PC-3 (cell line): Measurements from ENCODE around the gene CCR2. TPM values are rescaled to one million over a fixed set of nuclear protein-coding genes. Genes with fewer than 3 reads are reported as not detected.

Source experiments
- ATAC-seq: fragments of 200-7000 bp; cut with Tn5 transposase; 2 replicates; pipeline ENCODE4 v1.9.1; 2020; ENCODE audit warnings: mild to moderate bottlenecking, moderate library complexity
- BruUV-seq: library from RNA; stranded (reverse); fragments of 400-500 nt; replicated peaks from 2 replicates; lab custom pipeline; 2021; lab: Mats Ljungman, UMichigan
- CTCF ChIA-PET: fragments of 300-600 bp; sonication (Branson Sonifier 250); formaldehyde crosslinking; loops from one replicate; lab custom pipeline; 2022; ENCODE audit warnings: antibody characterized with exemption; lab: Charles Lee
- POLR2A ChIA-PET: fragments of 300-600 bp; sonication (Branson Sonifier 250); formaldehyde crosslinking; loops from one replicate; lab custom pipeline; 2022; ENCODE audit warnings: antibody characterized with exemption; ENCODE audit not compliant: unreplicated experiment; lab: Charles Lee
- DNase-seq: peaks from one replicate; pipeline ENCODE4 v3.0.0-alpha.2; 2015
- H2AFZ ChIP-seq: fragments of 300-600 bp; sonication (generic); 2 replicates; pipeline ENCODE4 v1.6.0; 2016; ENCODE audit warnings: antibody characterized with exemption, low read length
- H3F3A ChIP-seq: fragments of 300-600 bp; sonication (generic); one replicate; pipeline ENCODE4 v1.6.0; 2017; ENCODE audit warnings: antibody characterized with exemption, low read length, control low read depth, mild to moderate bottlenecking; ENCODE audit not compliant: unreplicated experiment
- H3K27ac ChIP-seq: fragments of 300-600 bp; sonication (generic); 2 replicates; pipeline ENCODE4 v1.5.1; 2016; ENCODE audit warnings: mild to moderate bottlenecking, low read length
- H3K27me3 ChIP-seq: fragments of 300-600 bp; sonication (generic); 2 replicates; pipeline ENCODE4 v1.6.1; 2016; ENCODE audit warnings: low read length, mixed read lengths
- H3K36me3 ChIP-seq: fragments of 300-600 bp; sonication (generic); 2 replicates; pipeline ENCODE4 v1.6.1; 2016; ENCODE audit warnings: low read depth, mixed run types, low read length, mixed read lengths
- H3K4me1 ChIP-seq: fragments of 300-600 bp; sonication (generic); 2 replicates; pipeline ENCODE4 v1.5.1; 2016; ENCODE audit warnings: low read length; ENCODE audit not compliant: insufficient read depth
- H3K4me2 ChIP-seq: fragments of 300-600 bp; sonication (generic); 2 replicates; pipeline ENCODE4 v1.6.0; 2016; ENCODE audit warnings: low read length
- H3K4me3 ChIP-seq: fragments of 300-600 bp; sonication (generic); 2 replicates; pipeline ENCODE4 v1.5.1; 2016; ENCODE audit warnings: mild to moderate bottlenecking, low read length, mixed read lengths
- H3K79me2 ChIP-seq: fragments of 300-600 bp; sonication (generic); 2 replicates; pipeline ENCODE4 v1.6.1; 2017; ENCODE audit warnings: low read length, mixed read lengths
- H3K9ac ChIP-seq: fragments of 300-600 bp; sonication (generic); 2 replicates; pipeline ENCODE4 v1.6.0; 2016; ENCODE audit warnings: mild to moderate bottlenecking, low read length
- H3K9me2 ChIP-seq: fragments of 300-600 bp; sonication (generic); replicated peaks from 2 replicates; pipeline ENCODE4 v1.6.1; 2016; ENCODE audit warnings: mixed run types, low read length, mixed read lengths
- H3K9me3 ChIP-seq: fragments of 300-600 bp; sonication (generic); 2 replicates; pipeline ENCODE4 v1.6.1; 2016; ENCODE audit warnings: low read length, mixed read lengths
- H4K20me1 ChIP-seq: fragments of 300-600 bp; sonication (generic); 2 replicates; pipeline ENCODE4 v1.6.1; 2016; ENCODE audit warnings: low read length, mixed read lengths
- EZH2 ChIP-seq: fragments of 300-600 bp; sonication (generic); IDR thresholded peaks from one replicate; pipeline ENCODE4 v1.6.1; 2017; ENCODE audit warnings: antibody characterized with exemption, mild to moderate bottlenecking, low read length; ENCODE audit not compliant: unreplicated experiment
- EZH2phosphoT487 ChIP-seq: fragments of 300-600 bp; sonication (generic); IDR thresholded peaks from 2 replicates; pipeline ENCODE4 v1.6.1; 2018; ENCODE audit warnings: mild to moderate bottlenecking, antibody characterized with exemption, low read length, borderline replicate concordance
- intact Hi-C: fragments of 100-400 bp; cut with micrococcal nuclease; formaldehyde crosslinking; loops from 2 replicates; pipeline ENCODE4 v1.9.0; 2023
- total RNA-seq: library from RNA; depleted of rRNA; stranded (reverse); fragments of >200 nt; gene quantifications from 2 replicates; pipeline ENCODE4 v1.2.3, GENCODE V29; 2014
- TF ChIP-seq, protein P1 (sequence below): fragments of 300-600 bp; sonication (generic); conservative IDR thresholded peaks from 2 replicates; pipeline ENCODE4 v1.5.1; 2017; ENCODE audit warnings: antibody characterized with exemption, low read depth, mild to moderate bottlenecking, low read length

Gene CCR2
- total RNA-seq, 1 experiment from 2014 or later: not detected

- DNase-seq: peak; percentile 68
- CTCF ChIA-PET: interaction anchor here (0.6 to 1.5 kb wide), 6 partner anchors 10 to 153 kb away, joined by 3 to 7 read pairs (median 4); no protein-coding TSS in a partner anchor
- H2AFZ ChIP-seq: peak overlapping the region; percentile 67
- H4K20me1 ChIP-seq: no peaks in the 10 kb centered on the region
- no peaks in the 10 kb centered on the region for H3K79me2 ChIP-seq
- no peaks in the 10 kb centered on the region for H3K9me2 ChIP-seq
- no peak overlapping the region for H3K4me3 ChIP-seq
- TF ChIP-seq EZH2phosphoT487: no peak
- TF ChIP-seq, protein P1, sequence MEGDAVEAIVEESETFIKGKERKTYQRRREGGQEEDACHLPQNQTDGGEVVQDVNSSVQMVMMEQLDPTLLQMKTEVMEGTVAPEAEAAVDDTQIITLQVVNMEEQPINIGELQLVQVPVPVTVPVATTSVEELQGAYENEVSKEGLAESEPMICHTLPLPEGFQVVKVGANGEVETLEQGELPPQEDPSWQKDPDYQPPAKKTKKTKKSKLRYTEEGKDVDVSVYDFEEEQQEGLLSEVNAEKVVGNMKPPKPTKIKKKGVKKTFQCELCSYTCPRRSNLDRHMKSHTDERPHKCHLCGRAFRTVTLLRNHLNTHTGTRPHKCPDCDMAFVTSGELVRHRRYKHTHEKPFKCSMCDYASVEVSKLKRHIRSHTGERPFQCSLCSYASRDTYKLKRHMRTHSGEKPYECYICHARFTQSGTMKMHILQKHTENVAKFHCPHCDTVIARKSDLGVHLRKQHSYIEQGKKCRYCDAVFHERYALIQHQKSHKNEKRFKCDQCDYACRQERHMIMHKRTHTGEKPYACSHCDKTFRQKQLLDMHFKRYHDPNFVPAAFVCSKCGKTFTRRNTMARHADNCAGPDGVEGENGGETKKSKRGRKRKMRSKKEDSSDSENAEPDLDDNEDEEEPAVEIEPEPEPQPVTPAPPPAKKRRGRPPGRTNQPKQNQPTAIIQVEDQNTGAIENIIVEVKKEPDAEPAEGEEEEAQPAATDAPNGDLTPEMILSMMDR: peak; percentile 72
- BruUV-seq: no TSS peak
- H3K9ac ChIP-seq: no peak overlapping the region
- no peaks in the 10 kb centered on the region for H3K27me3 ChIP-seq
- no peaks in the 10 kb centered on the region for H3F3A ChIP-seq
- no peaks in the 10 kb centered on the region; the same call in 1 of the 2 replicates for H3K36me3 ChIP-seq
- no peaks in the 10 kb centered on the region for H3K9me3 ChIP-seq
- peaks cover 13% of the 10 kb centered on the region for H3K4me1 ChIP-seq
- POLR2A ChIA-PET: no interaction called here
- no peak overlapping the region for H3K27ac ChIP-seq
- no peak overlapping the region for H3K4me2 ChIP-seq
- ATAC-seq: peak; percentile 88
- intact Hi-C loops: loop anchor here (1.0 to 5.0 kb wide), 5 partner anchors 92 to 280 kb away; partner anchors contain the start of gene CCR1
Observed at GRCh38 chr3:46368569-46368968, 14.7 kb downstream of the CCR2 start.

GRCh38 chr3:46369151-46369550 lies 15.2 kb downstream of the CCR2 start:
- no TSS peak for BruUV-seq
- Histone ChIP-seq H2AFZ (no peak overlapping the region), H3K4me1 (peaks cover 13% of the 10 kb centered on the region), H3K9me2 (no peaks in the 10 kb centered on the region), H3K27ac (no peak overlapping the region), H3K9me3 (no peaks in the 10 kb centered on the region), H3K4me2 (no peak overlapping the region), H3K79me2 (no peaks in the 10 kb centered on the region), H3K36me3 (no peaks in the 10 kb centered on the region; the same call in 1 of the 2 replicates), H4K20me1 (no peaks in the 10 kb centered on the region), H3K4me3 (no peak overlapping the region), H3K27me3 (no peaks in the 10 kb centered on the region), H3K9ac (no peak overlapping the region), H3F3A (no peaks in the 10 kb centered on the region)
- ChIA-PET POLR2A (no interaction called here), CTCF (interaction anchor here (0.6 to 1.5 kb wide), 7 partner anchors 9 to 282 kb away, joined by 3 to 7 read pairs (median 4); no protein-coding TSS in a partner anchor)
- intact Hi-C loops: loop anchor here (2.0 to 5.0 kb wide), 3 partner anchors 142 to 266 kb away; partner anchors contain the start of gene CCR1
- DNase-seq: no peak
- no peak for ATAC-seq
- TF ChIP-seq, protein P1: no peak
- TF ChIP-seq EZH2: no peak
- TF ChIP-seq EZH2phosphoT487: no peak

GRCh38 chr3:46369675-46370132 lies 15.8 kb downstream of the CCR2 start:
- ATAC-seq: no peak

More at GRCh38 chr3:46369675-46370132, 15.8 kb downstream of the CCR2 start:
- Histone ChIP-seq H4K20me1 (no peaks in the 10 kb centered on the region), H3K9ac (no peak overlapping the region), H3K36me3 (no peaks in the 10 kb centered on the region; the same call in 1 of the 2 replicates), H3K4me1 (peaks cover 13% of the 10 kb centered on the region), H3K27me3 (no peaks in the 10 kb centered on the region), H3K4me3 (no peak overlapping the region), H3K9me3 (no peaks in the 10 kb centered on the region), H3K9me2 (no peaks in the 10 kb centered on the region), H3K79me2 (no peaks in the 10 kb centered on the region), H3K4me2 (no peak overlapping the region), H2AFZ (no peak overlapping the region), H3F3A (no peaks in the 10 kb centered on the region), H3K27ac (no peak overlapping the region)
- ChIA-PET POLR2A (no interaction called here), CTCF (interaction anchor here (1.1 to 1.3 kb wide), 3 partner anchors 119 to 283 kb away, joined by 3 to 5 read pairs (median 3); no protein-coding TSS in a partner anchor)
- intact Hi-C loops: loop anchor here (2.0 to 5.0 kb wide), 3 partner anchors 142 to 267 kb away; partner anchors contain the start of gene CCR1
- no peak for DNase-seq
- BruUV-seq: no TSS peak
- TF ChIP-seq, protein P1: no peak
- TF ChIP-seq EZH2phosphoT487 (no peak), EZH2 (no peak)
